IMR-90 (cell line): ENCODE results near the gene CROCC. TPM values are rescaled to one million over a fixed set of nuclear protein-coding genes. Genes with fewer than 3 reads are reported as not detected.

Source experiments
- ATAC-seq: fragments of 200-7000 bp; cut with Tn5 transposase; 2 replicates; pipeline ENCODE4 v1.9.1; 2020; ENCODE audit warnings: low read depth, mild to moderate bottlenecking, moderate library complexity
- BruUV-seq: library from RNA; stranded (reverse); fragments of 400-500 nt; replicated peaks from 2 replicates; lab custom pipeline; 2021; lab: Mats Ljungman, UMichigan
- CTCF ChIA-PET: fragments of 300-600 bp; formaldehyde crosslinking; extraction: SDS; loops from one replicate; lab custom pipeline; 2021; ENCODE audit warnings: antibody characterized with exemption; lab: Yijun Ruan, JAX
- POLR2A ChIA-PET: fragments of 300-600 bp; sonication (Branson Sonifier 250); formaldehyde crosslinking; loops from one replicate; lab custom pipeline; 2022; ENCODE audit warnings: antibody characterized with exemption; ENCODE audit not compliant: unreplicated experiment; lab: Charles Lee
- DNase-seq: peaks from one replicate; pipeline ENCODE4 v3.0.0; 2013
- H2AFZ ChIP-seq: replicated peaks from 2 replicates; pipeline ENCODE3; 2013; ENCODE audit warnings: low read length, mild to moderate bottlenecking; ENCODE audit not compliant: poor library complexity
- H2AK5ac ChIP-seq: 2 replicates; pipeline ENCODE4 v1.6.1; 2013; ENCODE audit warnings: low read depth, low read length, inconsistent platforms
- H2AK9ac ChIP-seq: replicated peaks from 2 replicates; pipeline ENCODE3; 2013; ENCODE audit warnings: mild to moderate bottlenecking, low read depth, low read length, moderate library complexity; ENCODE audit not compliant: poor library complexity
- H2BK120ac ChIP-seq: 2 replicates; pipeline ENCODE4 v1.6.1; 2013; ENCODE audit warnings: low read depth, low read length, inconsistent platforms
- H2BK15ac ChIP-seq: 3 replicates; pipeline ENCODE4 v1.6.1; 2013; ENCODE audit warnings: low read depth, low read length, inconsistent platforms
- H2BK20ac ChIP-seq: 2 replicates; pipeline ENCODE4 v1.6.1; 2013; ENCODE audit warnings: low read depth, mild to moderate bottlenecking, inconsistent platforms, low read length, moderate library complexity
- H2BK5ac ChIP-seq: 2 replicates; pipeline ENCODE4 v1.6.1; 2013; ENCODE audit warnings: mild to moderate bottlenecking, low read depth, low read length, inconsistent platforms; ENCODE audit not compliant: poor library complexity, severe bottlenecking
- H3K14ac ChIP-seq: replicated peaks from 2 replicates; pipeline ENCODE4 v1.6.1; 2013; ENCODE audit warnings: low read depth, low read length, inconsistent platforms
- H3K18ac ChIP-seq: 2 replicates; pipeline ENCODE4 v1.6.1; 2013; ENCODE audit warnings: low read depth, low read length, control low read depth
- H3K23ac ChIP-seq: 2 replicates; pipeline ENCODE4 v1.6.1; 2013; ENCODE audit warnings: low read depth, low read length, inconsistent platforms
- H3K27ac ChIP-seq: 2 replicates; pipeline ENCODE4 v1.5.1; 2013; ENCODE audit warnings: mild to moderate bottlenecking, control low read depth, low read length; ENCODE audit not compliant: insufficient read depth
- H3K27me3 ChIP-seq: 2 replicates; pipeline ENCODE4 v1.6.1; 2013; ENCODE audit warnings: low read length; ENCODE audit not compliant: control insufficient read depth, insufficient read depth
- H3K36me3 ChIP-seq: 2 replicates; pipeline ENCODE4 v1.6.1; 2013; ENCODE audit warnings: low read length, mixed read lengths; ENCODE audit not compliant: control insufficient read depth, insufficient read depth
- H3K4ac ChIP-seq: 2 replicates; pipeline ENCODE4 v1.6.1; 2013; ENCODE audit warnings: low read depth, low read length, inconsistent platforms
- H3K4me1 ChIP-seq: 2 replicates; pipeline ENCODE4 v1.6.1; 2013; ENCODE audit warnings: low read length, mixed read lengths; ENCODE audit not compliant: control insufficient read depth, insufficient read depth
- H3K4me2 ChIP-seq: 2 replicates; pipeline ENCODE4 v1.6.1; 2013; ENCODE audit warnings: low read depth, mild to moderate bottlenecking, control low read depth, low read length, moderate library complexity
- H3K4me3 ChIP-seq: 2 replicates; pipeline ENCODE4 v1.5.1; 2013; ENCODE audit warnings: low read depth, mild to moderate bottlenecking, control low read depth, low read length, moderate library complexity; ENCODE audit not compliant: insufficient read depth
- H3K56ac ChIP-seq: 2 replicates; pipeline ENCODE4 v1.6.1; 2013; ENCODE audit warnings: low read length, inconsistent platforms; ENCODE audit not compliant: insufficient read depth; ENCODE audit errors: extremely low read depth
- H3K79me1 ChIP-seq, 2 experiments: 2 replicates each; pipeline ENCODE4 v1.6.1; 2013; ENCODE audit warnings: low read length in 2 of 2, inconsistent platforms in 1 of 2, low read depth in 1 of 2
- H3K9ac ChIP-seq: 2 replicates; pipeline ENCODE4 v1.6.1; 2013; ENCODE audit warnings: low read depth, low read length, control low read depth
- H3K9me1 ChIP-seq: 2 replicates; pipeline ENCODE4 v1.6.1; 2013; ENCODE audit warnings: low read length, inconsistent platforms; ENCODE audit not compliant: insufficient read depth
- H3K9me3 ChIP-seq: 2 replicates; pipeline ENCODE4 v1.6.1; 2013; ENCODE audit warnings: low read length; ENCODE audit not compliant: control insufficient read depth, insufficient read depth
- H4K20me1 ChIP-seq: 2 replicates; pipeline ENCODE4 v1.6.1; 2013; ENCODE audit warnings: low read length, inconsistent platforms; ENCODE audit not compliant: insufficient read depth
- H4K5ac ChIP-seq: 2 replicates; pipeline ENCODE4 v1.6.1; 2013; ENCODE audit warnings: mild to moderate bottlenecking, low read depth, low read length, control low read depth
- H4K8ac ChIP-seq, 2 experiments: 2 replicates each; pipeline ENCODE4 v1.6.1; 2013; ENCODE audit warnings: low read depth in 2 of 2, low read length in 2 of 2, control low read depth in 1 of 2, inconsistent platforms in 1 of 2
- H4K91ac ChIP-seq: 2 replicates; pipeline ENCODE4 v1.6.1; 2013; ENCODE audit warnings: low read depth, low read length, inconsistent platforms; ENCODE audit not compliant: insufficient read depth
- BHLHE40 ChIP-seq: fragments of 150-350 bp; IDR thresholded peaks from 2 replicates; pipeline ENCODE4 v1.6.1; 2016; ENCODE audit warnings: mild to moderate bottlenecking, low read depth, low read length
- CEBPB ChIP-seq: IDR thresholded peaks from 2 replicates; pipeline ENCODE4 v1.6.1; 2012; ENCODE audit warnings: low read depth, low read length, improper control_type of control experiment
- CHD1 ChIP-seq: IDR thresholded peaks from 2 replicates; pipeline ENCODE4 v1.6.1; 2012; ENCODE audit warnings: low read depth, low read length, improper control_type of control experiment
- MAFK ChIP-seq: IDR thresholded peaks from 2 replicates; pipeline ENCODE4 v1.6.1; 2012; ENCODE audit warnings: low read depth, low read length, improper control_type of control experiment
- RCOR1 ChIP-seq: IDR thresholded peaks from 2 replicates; pipeline ENCODE4 v1.6.1; 2012; ENCODE audit warnings: mild to moderate bottlenecking, low read length, improper control_type of control experiment; ENCODE audit not compliant: insufficient replicate concordance
- RFX5 ChIP-seq: IDR thresholded peaks from 2 replicates; pipeline ENCODE4 v1.8.0; 2012; ENCODE audit warnings: low read depth, mild to moderate bottlenecking, low read length, moderate library complexity
- USF2 ChIP-seq: fragments of 150-350 bp; IDR thresholded peaks from 2 replicates; pipeline ENCODE4 v1.6.1; 2017; ENCODE audit warnings: mild to moderate bottlenecking, antibody characterized with exemption, low read length, low read depth
- WGBS, 2 experiments: methylation state at CpG; one replicate each; pipeline versions ENCODE4 v1.1.5 to v1.1.7; 2013; ENCODE audit warnings: missing lambda C conversion rate in 2 of 2; ENCODE audit not compliant: insufficient read length in 1 of 2; ENCODE audit errors: extremely low coverage in 2 of 2; 5-methylcytosine and 5-hydroxymethylcytosine counted together
- dilution Hi-C: fragments of 300-500 bp; cut with HindIII; formaldehyde crosslinking; loops from one replicate; pipeline ENCODE4 v1.14.3; 2018; ENCODE audit warnings: low sequenced_read_pairs; ENCODE audit not compliant: unreplicated experiment
- in situ Hi-C: fragments of 300-500 bp; cut with MboI; formaldehyde crosslinking; loops from 3 replicates; pipeline ENCODE4 v1.14.3; 2019; ENCODE audit warnings: low sequenced_read_pairs, inconsistent platforms, mixed read lengths
- intact Hi-C: fragments of 100-400 bp; cut with micrococcal nuclease; formaldehyde crosslinking; loops from 2 replicates; pipeline ENCODE4 v1.10.0; 2022
- polyA plus RNA-seq, 3 experiments: library from polyadenylated mRNA; depleted of rRNA; stranded (reverse); fragments of >200 nt; gene quantifications; 2 replicates each; pipeline ENCODE4 v1.2.3, GENCODE V29; 2012; ENCODE audit warnings: low replicate concordance in 1 of 3
- total RNA-seq: library from RNA; depleted of rRNA; stranded (reverse); fragments of >200 nt; gene quantifications from 2 replicates; pipeline ENCODE4 v1.2.3, GENCODE V29; 2012
- TF ChIP-seq, protein P1 (sequence below): fragments of 150-350 bp; IDR thresholded peaks from 2 replicates; pipeline ENCODE4 v1.6.1; 2016; ENCODE audit warnings: low read depth, mild to moderate bottlenecking, low read length, moderate library complexity, borderline replicate concordance

Gene CROCC
- total and polyA plus RNA-seq, 2 of the 4 experiments (the other 2 are of a cell fraction): 7.5 to 13.7 TPM

- Histone ChIP-seq H3K4ac (no peak overlapping the region), H2BK120ac (no peak overlapping the region), H3K14ac (no peak overlapping the region), H4K8ac (no peak overlapping the region), H3K4me2 (no peak overlapping the region), H3K4me3 (no peak overlapping the region), H3K9me1 (peaks cover 11% of the 10 kb centered on the region; the same call in 1 of the 2 replicates), H2BK20ac (no peak overlapping the region), H3K56ac (no peak overlapping the region), H3K9ac (no peak overlapping the region), H2AK5ac (no peak overlapping the region), H3K9me3 (no peaks in the 10 kb centered on the region), H4K20me1 (no peaks in the 10 kb centered on the region), H3K36me3 (no peaks in the 10 kb centered on the region), H3K4me1 (peaks cover 5% of the 10 kb centered on the region; the same call in 1 of the 2 replicates), H3K23ac (no peak overlapping the region), H2BK5ac (no peak overlapping the region), H2BK15ac (no peak overlapping the region), H3K79me1 (peaks cover 0 to 5% of the 10 kb centered on the region in 2 experiments; a peak in 1 of 4 replicates), H2AK9ac (no peak overlapping the region), H4K91ac (no peak overlapping the region), H3K18ac (no peak overlapping the region), H3K27me3 (no peaks in the 10 kb centered on the region; the same call in 1 of the 2 replicates), H4K5ac (no peak overlapping the region), H2AFZ (peak overlapping the region; percentile 51), H3K27ac (no peak overlapping the region)
- no TSS peak for BruUV-seq
- dilution Hi-C loops (no loop called here), in situ Hi-C loops (no loop called here), intact Hi-C loops (no loop called here)
- ChIA-PET CTCF (no interaction called here), POLR2A (no interaction called here)
- DNase-seq: no peak
- ATAC-seq: no peak
- no peak for TF ChIP-seq USF2
- TF ChIP-seq RFX5: no peak
- no peak for TF ChIP-seq CHD1
- TF ChIP-seq MAFK: no peak
- TF ChIP-seq RCOR1: no peak
- no peak for TF ChIP-seq BHLHE40
- TF ChIP-seq, protein P1, sequence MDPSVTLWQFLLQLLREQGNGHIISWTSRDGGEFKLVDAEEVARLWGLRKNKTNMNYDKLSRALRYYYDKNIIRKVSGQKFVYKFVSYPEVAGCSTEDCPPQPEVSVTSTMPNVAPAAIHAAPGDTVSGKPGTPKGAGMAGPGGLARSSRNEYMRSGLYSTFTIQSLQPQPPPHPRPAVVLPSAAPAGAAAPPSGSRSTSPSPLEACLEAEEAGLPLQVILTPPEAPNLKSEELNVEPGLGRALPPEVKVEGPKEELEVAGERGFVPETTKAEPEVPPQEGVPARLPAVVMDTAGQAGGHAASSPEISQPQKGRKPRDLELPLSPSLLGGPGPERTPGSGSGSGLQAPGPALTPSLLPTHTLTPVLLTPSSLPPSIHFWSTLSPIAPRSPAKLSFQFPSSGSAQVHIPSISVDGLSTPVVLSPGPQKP: no peak
- TF ChIP-seq CEBPB: no peak
- 94% methylated on average over 10 of the region's 10 CpGs; no CpG with 5 or more reads in 1 of the 2 experiments for WGBS, 2 experiments
These were observed 735 bp downstream of the CROCC start for GRCh38 chr1:16922466-16922865.
